Osteoblast (primary cell): Measurements from ENCODE around the gene FKBP6. TPM values are rescaled to one million over a fixed set of nuclear protein-coding genes. Genes with fewer than 3 reads are reported as not detected.
"Not testable (repeated sequence)": the region's sequence is repeated elsewhere in the genome, so short reads cannot be mapped to it uniquely, and the experiment has no call there.

Source experiments
- DNase-seq: peaks from one replicate; pipeline ENCODE4 v3.0.0; 2011; ENCODE audit warnings: low spot score, mixed read lengths; ENCODE audit not compliant: insufficient read length; ENCODE audit errors: missing footprints
- H2AFZ ChIP-seq: 2 replicates; pipeline ENCODE4 v1.6.0; 2011; ENCODE audit warnings: mild to moderate bottlenecking, low read length
- H3K27ac ChIP-seq: 2 replicates; pipeline ENCODE4 v1.5.1; 2011; ENCODE audit warnings: mild to moderate bottlenecking, low read depth, low read length, moderate library complexity
- H3K27me3 ChIP-seq: 2 replicates; pipeline ENCODE4 v1.6.0; 2012; ENCODE audit warnings: mild to moderate bottlenecking, control low read depth, inconsistent platforms, low read length, moderate library complexity; ENCODE audit not compliant: insufficient read depth
- H3K36me3 ChIP-seq: 2 replicates; pipeline ENCODE4 v1.5.1; 2011; ENCODE audit warnings: mild to moderate bottlenecking, low read length, control low read depth, moderate library complexity; ENCODE audit not compliant: insufficient read depth
- H3K4me1 ChIP-seq: 2 replicates; pipeline ENCODE4 v1.5.1; 2011; ENCODE audit warnings: mild to moderate bottlenecking, low read length, control low read depth, moderate library complexity; ENCODE audit not compliant: insufficient read depth
- H3K4me2 ChIP-seq: 2 replicates; pipeline ENCODE4 v1.6.0; 2011; ENCODE audit warnings: mild to moderate bottlenecking, low read length; ENCODE audit not compliant: insufficient read depth
- H3K4me3 ChIP-seq: fragments of 200-600 bp; sonication (generic); 3 replicates; pipeline ENCODE4 v1.5.1; 2012; ENCODE audit warnings: mild to moderate bottlenecking, low read length, inconsistent platforms; ENCODE audit not compliant: insufficient read depth
- H3K79me2 ChIP-seq: 2 replicates; pipeline ENCODE4 v1.6.0; 2012; ENCODE audit warnings: mild to moderate bottlenecking, low read length, control low read depth, inconsistent platforms; ENCODE audit not compliant: insufficient read depth
- H3K9me3 ChIP-seq: 2 replicates; pipeline ENCODE4 v1.5.1; 2011; ENCODE audit warnings: low read depth, low read length, control low read depth
- H4K20me1 ChIP-seq: 2 replicates; pipeline ENCODE4 v1.6.0; 2012; ENCODE audit warnings: mild to moderate bottlenecking, low read length, control low read depth; ENCODE audit not compliant: insufficient read depth
- CTCF ChIP-seq: IDR thresholded peaks from 2 replicates; pipeline ENCODE4 v1.5.1; 2011; ENCODE audit warnings: mild to moderate bottlenecking, low read depth, low read length, moderate library complexity; ENCODE audit errors: extremely low read depth
- small RNA-seq: library from RNA; depleted of rRNA; stranded (forward); fragments of <200 nt; gene quantifications from one replicate; pipeline ENCODE3, GENCODE V24; 2012
- total RNA-seq: library from RNA; depleted of rRNA; stranded (reverse); fragments of >200 nt; gene quantifications from 2 replicates; pipeline ENCODE4 v1.2.3, GENCODE V29; 2012

FKBP6 gene
- total RNA-seq, 1 donor, result not detected

- no peaks in the 10 kb centered on the region for H3K9me3 ChIP-seq
- no peak for DNase-seq
- H3K4me1 ChIP-seq, result no peaks in the 10 kb centered on the region
- H3K27ac ChIP-seq, result no peak overlapping the region
- H3K36me3 ChIP-seq, result no peaks in the 10 kb centered on the region
- no peaks in the 10 kb centered on the region for H3K79me2 ChIP-seq
- no peak overlapping the region for H3K4me2 ChIP-seq
- no peak for TF ChIP-seq CTCF
- no peaks in the 10 kb centered on the region for H4K20me1 ChIP-seq
- no peak overlapping the region for H3K4me3 ChIP-seq
- H2AFZ ChIP-seq, result no peak overlapping the region
- no peaks in the 10 kb centered on the region for H3K27me3 ChIP-seq
These were observed 69.7 kb downstream of the FKBP6 start for GRCh38 chr7:73397521-73398281.

- H3K27ac ChIP-seq, H3K4me1 ChIP-seq, H4K20me1 ChIP-seq, DNase-seq, H3K36me3 ChIP-seq, H3K79me2 ChIP-seq, H3K9me3 ChIP-seq, H3K27me3 ChIP-seq: not testable (repeated sequence)
- H3K4me2 ChIP-seq, result peak overlapping the region; percentile 77
- peak overlapping the region; percentile 91 for H2AFZ ChIP-seq
- H3K4me3 ChIP-seq, result peak overlapping the region; percentile 58
These were observed 71.5 kb downstream of the FKBP6 start for GRCh38 chr7:73399185-73400050.

- H3K9me3 ChIP-seq, H2AFZ ChIP-seq, H3K4me2 ChIP-seq, H3K79me2 ChIP-seq, H3K27me3 ChIP-seq, DNase-seq, H3K27ac ChIP-seq, H3K4me3 ChIP-seq, H3K4me1 ChIP-seq, H3K36me3 ChIP-seq, H4K20me1 ChIP-seq: not testable (repeated sequence)
These were observed 76.9 kb downstream of the FKBP6 start for GRCh38 chr7:73404860-73405259.

Small RNAs within 50 kb of the gene (small RNA-seq; reads per million reads assigned to genes)
- gene RF00019 (not detected), gene RNU6-1080P (not detected)

Other genes starting within 250 kb of the FKBP6 start
- gene SPDYE9, start 242.1 kb upstream of the FKBP6 start, total RNA-seq, result not detected in 2 replicates
- 17.0 and 17.1 TPM in 2 replicates for gene NSUN5, start 19.3 kb upstream of the FKBP6 start, total RNA-seq
- gene TRIM50, start 79 bp upstream of the FKBP6 start, total RNA-seq, result not detected in 2 replicates
- gene FZD9, start 105.6 kb downstream of the FKBP6 start, total RNA-seq, result 0.29 and 0.36 TPM in 2 replicates
- gene BAZ1B, start 194.1 kb downstream of the FKBP6 start, total RNA-seq, result 58.3 and 61.2 TPM in 2 replicates
- 26.8 and 32.9 TPM in 2 replicates for gene BCL7B, start 229.5 kb downstream of the FKBP6 start, total RNA-seq